ENCODE measurements around the gene PRKCB. TPM values are rescaled to one million over a fixed set of nuclear protein-coding genes. Genes with fewer than 3 reads are reported as not detected.

Gene PRKCB
- total and polyA plus RNA-seq, 2 donors from 2014 or later, result 0.62 to 17.8 TPM

DNA sequence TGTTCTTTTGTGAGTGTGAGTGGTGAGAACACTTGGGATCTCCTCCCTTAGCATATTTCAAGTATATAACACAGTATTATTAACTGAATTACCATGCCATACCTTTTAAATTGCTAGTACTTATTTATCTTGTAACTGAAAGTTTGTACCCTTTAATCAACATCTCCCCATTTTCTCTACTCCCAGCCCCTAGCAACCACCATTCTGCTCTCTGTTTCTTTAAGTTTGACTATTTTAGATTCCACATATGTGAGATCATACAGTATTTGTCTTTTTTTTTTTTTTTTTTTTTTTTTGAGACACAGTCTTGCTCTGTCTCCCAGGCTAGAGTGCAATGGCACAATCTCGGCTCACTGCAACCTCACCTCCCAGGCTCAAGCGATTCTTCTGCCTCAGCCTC is 302.8 kb downstream of the PRKCB start:
- Histone ChIP-seq H3K4me3 (ENCODE audit: low read length in 3 of 3) (no peak overlapping the region), H3K9ac (ENCODE audit: low read length in 3 of 3) (no peak overlapping the region)
- FAIRE-seq, result no peak

DNA sequence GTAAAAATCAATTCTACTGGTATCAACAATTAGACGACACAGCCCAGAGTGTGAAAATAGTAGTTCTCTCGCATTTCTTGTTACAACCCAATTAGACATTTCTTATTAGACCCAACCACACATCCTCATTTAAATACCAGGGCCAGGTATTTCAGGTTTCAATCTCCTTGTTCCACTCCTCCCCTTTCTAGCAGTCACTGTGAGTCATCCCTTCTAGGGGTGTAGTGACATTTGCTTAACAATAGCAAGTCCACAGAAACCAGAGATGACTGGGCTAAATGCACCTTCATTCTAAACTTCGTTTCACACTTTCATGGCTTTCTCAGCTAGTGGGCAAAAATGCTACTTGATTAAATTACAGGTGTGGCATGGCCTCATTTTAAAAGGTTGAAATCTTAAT is 303.5 kb downstream of the PRKCB start:
- H3K27me3 ChIP-seq (ENCODE audit: control insufficient read depth, insufficient read depth, low read length), result no peaks in the 10 kb centered on the region
- no peak for DNase-seq

More for the DNA sequence above, 302.8 kb downstream of the PRKCB start:
- TF ChIP-seq, protein P1, sequence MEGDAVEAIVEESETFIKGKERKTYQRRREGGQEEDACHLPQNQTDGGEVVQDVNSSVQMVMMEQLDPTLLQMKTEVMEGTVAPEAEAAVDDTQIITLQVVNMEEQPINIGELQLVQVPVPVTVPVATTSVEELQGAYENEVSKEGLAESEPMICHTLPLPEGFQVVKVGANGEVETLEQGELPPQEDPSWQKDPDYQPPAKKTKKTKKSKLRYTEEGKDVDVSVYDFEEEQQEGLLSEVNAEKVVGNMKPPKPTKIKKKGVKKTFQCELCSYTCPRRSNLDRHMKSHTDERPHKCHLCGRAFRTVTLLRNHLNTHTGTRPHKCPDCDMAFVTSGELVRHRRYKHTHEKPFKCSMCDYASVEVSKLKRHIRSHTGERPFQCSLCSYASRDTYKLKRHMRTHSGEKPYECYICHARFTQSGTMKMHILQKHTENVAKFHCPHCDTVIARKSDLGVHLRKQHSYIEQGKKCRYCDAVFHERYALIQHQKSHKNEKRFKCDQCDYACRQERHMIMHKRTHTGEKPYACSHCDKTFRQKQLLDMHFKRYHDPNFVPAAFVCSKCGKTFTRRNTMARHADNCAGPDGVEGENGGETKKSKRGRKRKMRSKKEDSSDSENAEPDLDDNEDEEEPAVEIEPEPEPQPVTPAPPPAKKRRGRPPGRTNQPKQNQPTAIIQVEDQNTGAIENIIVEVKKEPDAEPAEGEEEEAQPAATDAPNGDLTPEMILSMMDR (IDR thresholded peaks at IDR 0.05; ENCODE audit: borderline replicate concordance, extremely low read depth, insufficient read depth), result no peak
- Histone ChIP-seq H3K27ac (ENCODE audit: low read depth in 2 of 2, low read length in 2 of 2) (no peak overlapping the region), H3K9me3 (ENCODE audit: control insufficient read depth in 2 of 3, insufficient read depth in 1 of 3, low read length in 3 of 3) (no peaks in the 10 kb centered on the region), H3K27me3 (ENCODE audit: control insufficient read depth, insufficient read depth, low read length) (no peaks in the 10 kb centered on the region), H3K4me1 (ENCODE audit: control insufficient read depth in 2 of 3, insufficient read depth in 2 of 3, low read depth in 1 of 3, low read length in 3 of 3) (no peaks in the 10 kb centered on the region), H3K36me3 (ENCODE audit: control insufficient read depth in 2 of 3, insufficient read depth in 3 of 3, low read length in 3 of 3) (no peaks in the 10 kb centered on the region)
- intact Hi-C loops (cut with DNase I), result no loop called here
- DNase-seq, result no peak

DNA sequence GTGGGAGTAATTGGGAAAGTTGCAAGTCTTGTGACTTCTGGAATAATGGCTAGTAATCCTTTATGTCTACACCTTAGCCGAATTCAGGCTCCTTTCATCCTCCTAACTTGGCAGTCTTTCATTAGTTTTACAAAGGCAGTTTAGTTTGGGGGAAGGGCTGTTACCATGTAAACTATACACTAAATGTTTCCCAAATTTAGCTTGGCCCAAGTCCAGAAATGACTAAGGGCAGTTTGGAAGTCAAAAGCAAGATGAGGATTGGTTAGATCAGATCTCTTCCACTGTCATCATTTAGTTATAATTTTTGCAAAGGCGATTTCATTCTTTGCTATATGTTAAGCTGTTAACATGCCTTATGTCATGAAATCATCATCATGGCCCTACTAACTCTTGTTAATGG is 304.9 kb downstream of the PRKCB start:
- Histone ChIP-seq H3K27ac (ENCODE audit: low read depth in 2 of 2, low read length in 2 of 2) (no peak overlapping the region), H3K27me3 (ENCODE audit: control insufficient read depth, insufficient read depth, low read length) (no peaks in the 10 kb centered on the region), H3K9me3 (ENCODE audit: control insufficient read depth in 2 of 3, insufficient read depth in 1 of 3, low read length in 3 of 3) (no peaks in the 10 kb centered on the region), H3K9ac (ENCODE audit: low read length in 3 of 3) (no peak overlapping the region), H3K36me3 (ENCODE audit: control insufficient read depth in 2 of 3, insufficient read depth in 3 of 3, low read length in 3 of 3) (no peaks in the 10 kb centered on the region), H3K4me1 (ENCODE audit: control insufficient read depth in 2 of 3, insufficient read depth in 2 of 3, low read depth in 1 of 3, low read length in 3 of 3) (no peaks in the 10 kb centered on the region), H3K4me3 (ENCODE audit: low read length in 3 of 3) (no peak overlapping the region)
- FAIRE-seq, result no peak
- peak in 1 of 5 donors; percentile 3 for DNase-seq
- intact Hi-C loops (cut with DNase I), result no loop called here
- TF ChIP-seq, protein P1 (IDR thresholded peaks at IDR 0.05; ENCODE audit: borderline replicate concordance, extremely low read depth, insufficient read depth), result no peak

More for the DNA sequence above, 303.5 kb downstream of the PRKCB start:
- intact Hi-C loops (cut with DNase I), result no loop called here
- no peak overlapping the region for H3K27ac ChIP-seq (ENCODE audit: low read depth in 2 of 2, low read length in 2 of 2)
- no peaks in the 10 kb centered on the region for H3K4me1 ChIP-seq (ENCODE audit: control insufficient read depth in 2 of 3, insufficient read depth in 2 of 3, low read depth in 1 of 3, low read length in 3 of 3)
- no peak overlapping the region for H3K4me3 ChIP-seq (ENCODE audit: low read length in 3 of 3)
- no peak overlapping the region for H3K9ac ChIP-seq (ENCODE audit: low read length in 3 of 3)
- no peak for FAIRE-seq
- no peaks in the 10 kb centered on the region for H3K36me3 ChIP-seq (ENCODE audit: control insufficient read depth in 2 of 3, insufficient read depth in 3 of 3, low read length in 3 of 3)
- no peaks in the 10 kb centered on the region for H3K9me3 ChIP-seq (ENCODE audit: control insufficient read depth in 2 of 3, insufficient read depth in 1 of 3, low read length in 3 of 3)
- TF ChIP-seq, protein P1 (IDR thresholded peaks at IDR 0.05; ENCODE audit: borderline replicate concordance, extremely low read depth, insufficient read depth), result no peak

- H3K4me1 ChIP-seq (ENCODE audit: control insufficient read depth in 2 of 3, insufficient read depth in 2 of 3, low read depth in 1 of 3, low read length in 3 of 3), result no peaks in the 10 kb centered on the region
- no peaks in the 10 kb centered on the region for H3K9me3 ChIP-seq (ENCODE audit: control insufficient read depth in 2 of 3, insufficient read depth in 1 of 3, low read length in 3 of 3)
- intact Hi-C loops (cut with DNase I), result no loop called here
- DNase-seq (no peak), FAIRE-seq (no peak)
- H3K9ac ChIP-seq (ENCODE audit: low read length in 3 of 3), result no peak overlapping the region
- TF ChIP-seq, protein P1 (IDR thresholded peaks at IDR 0.05; ENCODE audit: borderline replicate concordance, extremely low read depth, insufficient read depth), result no peak
- no peak overlapping the region for H3K27ac ChIP-seq (ENCODE audit: low read depth in 2 of 2, low read length in 2 of 2)
- no peak overlapping the region for H3K4me3 ChIP-seq (ENCODE audit: low read length in 3 of 3)
- H3K36me3 ChIP-seq (ENCODE audit: control insufficient read depth in 2 of 3, insufficient read depth in 3 of 3, low read length in 3 of 3), result no peaks in the 10 kb centered on the region
- H3K27me3 ChIP-seq (ENCODE audit: control insufficient read depth, insufficient read depth, low read length), result no peaks in the 10 kb centered on the region
Measured at GRCh38 chr16:24141466-24141865, 305.7 kb downstream of the PRKCB start.

All from kidney (tissue), 14 donors.